Effector memory CD8-positive, alpha-beta T cell (primary cell): ENCODE results near the gene CKB.

Experiments
- ATAC-seq: fragments of 150-1000 bp; cut with Tn5 transposase; replicated peaks from 2 replicates; pipeline ENCODE4 v1.10.0; 2021; ENCODE audit warnings: mild to moderate bottlenecking, moderate library complexity
- DNase-seq, 3 experiments: peaks; one replicate each; pipeline ENCODE4 v3.0.0; 2021
- H3K27ac Mint-ChIP-seq, 2 donors: one replicate each; pipeline ENCODE4 v1.8.0; 2022; ENCODE audit warnings: mild to moderate bottlenecking in 2 of 2, mixed read lengths in 2 of 2, moderate library complexity in 2 of 2
- H3K27me3 Mint-ChIP-seq, 2 donors: one replicate each; pipeline ENCODE4 v1.8.0; 2022; ENCODE audit warnings: mixed read lengths in 2 of 2
- H3K36me3 Mint-ChIP-seq: one replicate; pipeline ENCODE4 v1.8.0; 2022; ENCODE audit warnings: mild to moderate bottlenecking, moderate library complexity, mixed read lengths; ENCODE audit not compliant: insufficient read depth
- H3K4me1 Mint-ChIP-seq, 2 donors: one replicate each; pipeline ENCODE4 v1.8.0; 2022; ENCODE audit warnings: low read depth in 2 of 2, mixed read lengths in 2 of 2
- H3K4me3 Mint-ChIP-seq, 2 donors: one replicate each; pipeline ENCODE4 v1.8.0; 2022; ENCODE audit warnings: mild to moderate bottlenecking in 2 of 2, mixed read lengths in 2 of 2, moderate library complexity in 2 of 2
- H3K9me3 Mint-ChIP-seq, 2 donors: one replicate each; pipeline ENCODE4 v1.8.0; 2022; ENCODE audit warnings: mixed read lengths in 2 of 2

CKB gene

GRCh38 chr14:103546652-103547454 lies 24.2 kb upstream of the CKB start:
- Mint-ChIP-seq H3K4me1 (peaks cover 6 to 8% of the 10 kb centered on the region in 2 donors), H3K27me3 (no peaks in the 10 kb centered on the region), H3K4me3 (no peak overlapping the region), H3K9me3 (no peaks in the 10 kb centered on the region), H3K36me3 (peaks cover 6% of the 10 kb centered on the region), H3K27ac (no peak overlapping the region)
- DNase-seq (peak; percentile 78 to 81 (median 79)), ATAC-seq (peak; percentile 92)

DNA sequence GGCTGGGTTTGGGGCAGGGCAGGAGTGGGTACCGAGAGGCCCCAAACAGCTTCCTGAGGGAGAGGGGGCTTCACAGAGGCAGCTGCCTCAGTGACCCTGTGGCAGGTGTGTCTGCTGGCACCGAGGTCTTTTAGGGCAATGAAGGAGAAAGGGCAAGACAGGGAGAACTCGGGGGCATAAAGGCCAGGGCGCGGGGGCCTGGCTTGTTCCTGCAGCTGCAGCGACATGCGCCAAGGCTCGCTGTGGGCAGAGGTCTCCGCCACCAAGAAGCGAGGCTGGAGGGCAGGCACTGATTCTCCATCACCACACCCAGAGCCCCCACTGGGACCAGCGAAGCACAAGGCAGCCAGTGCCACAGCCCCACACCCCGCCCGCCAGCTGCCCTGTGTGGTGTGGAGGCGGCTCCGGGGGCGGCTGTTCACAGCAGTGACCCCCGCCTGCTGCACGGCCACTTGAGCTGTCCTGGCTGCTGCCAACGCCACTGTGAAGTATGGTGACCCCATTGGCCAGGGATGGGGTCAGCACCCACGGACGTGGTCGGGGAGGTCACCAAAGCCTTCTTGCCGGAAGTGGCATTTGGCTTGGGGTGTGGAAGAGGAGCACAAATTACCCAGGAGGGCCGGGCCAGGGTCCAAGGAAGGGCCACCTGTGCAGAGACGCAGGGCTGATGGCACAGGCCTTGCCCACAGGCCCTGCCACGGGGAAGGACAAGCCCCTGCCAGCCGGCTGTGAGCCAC lies 23.5 kb upstream of the CKB start:
- Mint-ChIP-seq H3K4me1 (peaks cover 3% of the 10 kb centered on the region in 2 donors), H3K36me3 (peaks cover 4% of the 10 kb centered on the region), H3K9me3 (no peaks in the 10 kb centered on the region), H3K27me3 (no peaks in the 10 kb centered on the region), H3K4me3 (no peak overlapping the region), H3K27ac (no peak overlapping the region)
- no peak for DNase-seq
- no peak for ATAC-seq

GRCh38 chr14:103545219-103545914 lies 22.7 kb upstream of the CKB start:
- Mint-ChIP-seq H3K9me3 (no peaks in the 10 kb centered on the region), H3K4me1 (peaks cover 3% of the 10 kb centered on the region in 2 donors), H3K27me3 (no peaks in the 10 kb centered on the region), H3K36me3 (peaks cover 4% of the 10 kb centered on the region), H3K4me3 (no peak overlapping the region), H3K27ac (no peak overlapping the region)
- ATAC-seq (no peak), DNase-seq (no peak)

GRCh38 chr14:103544388-103545218 lies 22.0 kb upstream of the CKB start:
- Mint-ChIP-seq H3K9me3 (no peaks in the 10 kb centered on the region), H3K36me3 (peaks cover 4% of the 10 kb centered on the region), H3K4me1 (peaks cover 3% of the 10 kb centered on the region in 2 donors), H3K27ac (no peak overlapping the region), H3K27me3 (no peaks in the 10 kb centered on the region), H3K4me3 (no peak overlapping the region)
- ATAC-seq (no peak), DNase-seq (no peak)

GRCh38 chr14:103543721-103544387 lies 21.2 kb upstream of the CKB start:
- Mint-ChIP-seq H3K27me3 (no peaks in the 10 kb centered on the region), H3K4me1 (peaks cover 3 to 5% of the 10 kb centered on the region in 2 donors), H3K4me3 (no peak overlapping the region), H3K36me3 (peaks cover 7% of the 10 kb centered on the region), H3K9me3 (no peaks in the 10 kb centered on the region), H3K27ac (no peak overlapping the region)
- ATAC-seq = no peak
- DNase-seq = no peak

DNA sequence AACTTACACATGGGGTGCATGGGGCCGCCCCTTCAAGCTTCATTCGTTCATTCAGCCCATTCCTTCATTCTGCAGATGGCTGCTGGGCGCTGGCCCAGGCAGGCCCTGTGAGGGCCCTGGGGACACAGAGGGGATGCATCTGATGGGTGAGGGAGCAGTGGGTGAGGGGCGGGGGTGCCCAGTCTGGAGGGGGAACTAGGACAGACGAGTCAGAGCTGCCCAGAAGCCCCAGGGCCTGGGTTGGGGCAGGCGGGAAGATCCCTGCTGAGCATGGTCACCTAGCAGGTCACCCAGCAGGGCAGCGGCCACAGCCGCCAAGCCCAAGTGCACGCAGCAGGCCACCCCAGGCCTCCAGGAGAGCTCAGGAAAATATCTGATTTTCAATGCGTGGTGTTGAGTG lies 20.5 kb upstream of the CKB start:
- Mint-ChIP-seq H3K27ac (no peak overlapping the region), H3K9me3 (no peaks in the 10 kb centered on the region), H3K27me3 (no peaks in the 10 kb centered on the region), H3K4me3 (no peak overlapping the region), H3K36me3 (peaks cover 7% of the 10 kb centered on the region), H3K4me1 (peaks cover 0 to 5% of the 10 kb centered on the region in 2 donors)
- DNase-seq = no peak
- ATAC-seq = no peak

DNA sequence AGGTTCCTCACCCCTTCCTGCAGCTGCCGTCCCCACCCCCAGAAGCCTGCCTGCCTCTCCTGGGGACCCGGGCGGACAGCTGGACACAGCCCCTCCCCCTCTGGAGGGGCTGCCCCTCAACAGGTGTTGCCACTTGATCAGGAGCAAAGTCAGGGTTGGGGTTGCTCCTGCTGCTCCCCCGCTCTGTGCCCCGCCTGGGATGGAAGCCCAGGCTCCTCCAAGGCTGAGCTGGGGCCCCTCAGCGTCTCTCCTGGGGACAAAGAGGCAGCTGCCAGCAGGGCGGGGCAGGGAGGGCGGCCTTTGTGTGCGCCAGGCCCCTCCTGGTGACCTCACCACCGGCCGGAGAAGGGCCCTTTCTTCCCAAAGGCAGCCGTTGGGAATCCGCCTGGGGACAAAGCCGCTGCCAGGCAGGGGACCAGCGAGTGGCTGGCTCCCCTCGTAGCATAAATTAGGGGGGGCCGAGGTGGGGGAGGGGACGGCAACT lies 20.0 kb upstream of the CKB start:
- H3K27me3 Mint-ChIP-seq = no peaks in the 10 kb centered on the region
- no peak overlapping the region for H3K4me3 Mint-ChIP-seq
- peaks cover 7% of the 10 kb centered on the region for H3K36me3 Mint-ChIP-seq
- H3K9me3 Mint-ChIP-seq = no peaks in the 10 kb centered on the region
- no peak for DNase-seq
- no peak overlapping the region for H3K27ac Mint-ChIP-seq
- no peak for ATAC-seq
- H3K4me1 Mint-ChIP-seq = peaks cover 0 to 5% of the 10 kb centered on the region in 2 donors

DNA sequence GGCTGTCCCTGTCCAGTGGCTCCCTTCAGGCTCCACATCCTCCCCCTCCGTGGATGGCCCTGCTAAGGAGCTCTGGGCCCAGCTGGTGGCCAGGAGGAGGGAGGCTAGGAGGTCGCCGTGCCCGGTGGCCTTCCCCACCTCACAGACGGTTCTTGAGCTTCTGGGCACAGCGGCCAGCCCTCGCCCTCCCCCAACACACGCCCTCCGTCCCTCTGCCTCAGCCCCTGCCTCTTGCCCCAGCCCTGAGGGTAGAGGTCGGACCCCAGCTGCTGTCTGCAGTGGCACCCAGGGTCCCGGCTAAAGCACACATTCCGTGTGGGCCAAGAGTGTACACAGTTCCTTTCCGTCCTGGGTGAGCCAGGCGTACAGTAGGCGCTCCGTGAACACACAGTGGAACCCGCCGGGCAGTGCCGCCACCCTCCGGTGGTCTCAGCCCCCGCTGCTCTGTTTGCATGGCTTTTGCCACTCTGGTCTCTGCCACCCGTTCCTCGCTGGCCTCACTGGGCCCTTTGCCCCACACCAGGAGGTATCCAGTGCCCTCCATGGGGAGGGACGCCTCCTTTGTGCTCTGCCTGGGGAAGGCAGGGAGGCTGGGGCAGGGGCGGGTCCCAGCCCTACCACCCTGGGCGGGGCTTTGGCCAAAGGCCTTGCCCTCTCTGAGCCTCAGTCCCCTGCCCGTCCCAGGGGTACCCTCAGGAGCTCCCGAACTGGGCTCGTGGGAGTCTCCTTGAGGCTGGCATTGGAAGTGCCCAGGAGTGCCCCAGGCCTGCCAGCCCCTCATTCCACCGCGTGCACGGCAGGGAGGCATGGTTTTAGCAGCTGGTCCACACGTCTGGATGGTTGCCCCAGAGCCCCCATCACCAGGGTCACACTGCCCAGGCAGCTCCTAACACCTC lies 19.3 kb upstream of the CKB start:
- H3K4me3 Mint-ChIP-seq = no peak overlapping the region
- DNase-seq (no peak), ATAC-seq (no peak)
- H3K36me3 Mint-ChIP-seq = peaks cover 7% of the 10 kb centered on the region
- peaks cover 0 to 5% of the 10 kb centered on the region in 2 donors for H3K4me1 Mint-ChIP-seq
- H3K27ac Mint-ChIP-seq = no peak overlapping the region
- no peaks in the 10 kb centered on the region for H3K27me3 Mint-ChIP-seq
- H3K9me3 Mint-ChIP-seq = no peaks in the 10 kb centered on the region

GRCh38 chr14:103540821-103541708 lies 18.4 kb upstream of the CKB start:
- ATAC-seq = no peak
- DNase-seq = no peak
- Mint-ChIP-seq H3K27ac (no peak overlapping the region), H3K4me1 (peaks cover 0 to 3% of the 10 kb centered on the region in 2 donors), H3K4me3 (no peak overlapping the region), H3K36me3 (peaks cover 10% of the 10 kb centered on the region), H3K9me3 (no peaks in the 10 kb centered on the region), H3K27me3 (no peaks in the 10 kb centered on the region)

DNA sequence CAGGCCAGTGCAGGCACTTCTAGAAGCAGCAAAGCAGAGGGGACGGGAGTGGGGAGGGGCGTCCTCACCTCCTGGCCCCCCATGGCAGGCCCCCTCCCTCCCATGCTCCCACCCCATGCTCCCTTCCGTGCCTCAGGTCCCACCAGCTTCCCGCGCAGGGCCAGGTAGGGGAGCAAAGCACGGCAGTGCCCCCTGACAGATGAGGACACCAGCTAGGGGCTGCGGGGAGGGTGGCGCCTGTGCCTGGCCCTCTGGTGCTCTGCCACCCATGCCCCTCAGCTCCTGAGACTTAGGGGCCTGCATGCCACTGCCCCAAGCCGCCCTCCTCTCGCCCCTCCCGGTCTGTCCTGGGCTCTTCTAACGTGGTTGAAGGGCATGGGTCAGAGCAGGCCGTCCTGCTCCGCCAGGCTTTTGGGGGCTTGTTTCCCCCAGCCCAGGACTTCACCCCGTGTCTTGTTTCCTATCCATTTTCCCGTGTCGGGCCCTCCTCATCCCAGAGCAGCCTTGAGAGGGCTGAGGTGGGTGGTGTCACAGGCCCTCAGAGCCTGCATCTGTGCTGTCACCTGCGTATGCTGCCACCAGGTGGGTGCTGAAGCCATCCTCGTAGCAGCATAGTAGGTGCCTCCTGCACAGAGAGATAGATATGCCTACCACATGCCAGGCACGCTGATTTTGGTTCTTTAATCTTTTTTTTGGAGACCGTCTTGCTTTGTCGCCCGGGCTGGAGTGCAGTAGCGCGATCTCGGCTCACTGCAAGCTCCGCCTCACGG lies 16.6 kb upstream of the CKB start:
- H3K36me3 Mint-ChIP-seq = peaks cover 9% of the 10 kb centered on the region
- H3K4me3 Mint-ChIP-seq = no peak overlapping the region
- H3K27ac Mint-ChIP-seq = no peak overlapping the region

More for the DNA sequence above, 16.6 kb upstream of the CKB start:
- DNase-seq (no peak), ATAC-seq (peak; percentile 39)
- Mint-ChIP-seq H3K27me3 (no peaks in the 10 kb centered on the region), H3K4me1 (peaks cover 0 to 3% of the 10 kb centered on the region in 2 donors), H3K9me3 (no peaks in the 10 kb centered on the region)
